Testis (tissue), 3 donors: ENCODE results near the gene SNX30. TPM values are rescaled to one million over a fixed set of nuclear protein-coding genes. Genes with fewer than 3 reads are reported as not detected.

Source experiments
- DNase-seq: peaks from one replicate; pipeline ENCODE4 v3.0.0-alpha.2; 2019
- H3K27ac ChIP-seq, 2 donors: fragments of 200-600 bp; sonication (generic); one replicate each; pipeline ENCODE4 v1.5.1; 2019
- H3K27me3 ChIP-seq: fragments of 200-600 bp; sonication (generic); one replicate; pipeline ENCODE4 v1.5.1; 2019
- H3K36me3 ChIP-seq: fragments of 200-600 bp; sonication (generic); one replicate; pipeline ENCODE4 v1.5.1; 2017; ENCODE audit warnings: low read depth; ENCODE audit errors: missing control alignments
- H3K4me1 ChIP-seq: fragments of 200-600 bp; sonication (generic); one replicate; pipeline ENCODE4 v1.5.1; 2019
- H3K4me3 ChIP-seq, 2 donors: fragments of 200-600 bp; sonication (generic); one replicate each; pipeline ENCODE4 v1.5.1; 2017 to 2019
- H3K9me3 ChIP-seq: fragments of 200-600 bp; sonication (generic); one replicate; pipeline ENCODE4 v1.5.1; 2017
- CTCF ChIP-seq, 3 experiments: fragments of 450-650 bp in 2 of 3; fragments of 200-600 bp in 1 of 3; sonication (generic) in 1 of 3; IDR thresholded peaks; one replicate each; pipeline ENCODE4 v1.5.1; 2016 to 2019; ENCODE audit warnings: antibody characterized with exemption in 3 of 3, mild to moderate bottlenecking in 2 of 3, moderate library complexity in 1 of 3
- POLR2A ChIP-seq: fragments of 450-650 bp; IDR thresholded peaks from one replicate; pipeline ENCODE4 v1.6.1; 2017; ENCODE audit warnings: antibody characterized with exemption, mild to moderate bottlenecking, moderate library complexity
- WGBS, 2 donors: methylation state at CpG; one replicate each; pipeline ENCODE4 v1.1.5; 2018; 5-methylcytosine and 5-hydroxymethylcytosine counted together
- intact Hi-C: fragments of 100-400 bp; cut with DNase I; formaldehyde crosslinking; loops from one replicate; pipeline ENCODE4 v1.15.1; 2023; ENCODE audit warnings: low total_unique reads
- polyA plus RNA-seq: library from polyadenylated mRNA; stranded (reverse); fragments of 350-450 nt; fragmentation: Illumina TruSeq; extraction: RNeasy Lipid Tissue Mini Kit (QIAGEN cat#74804); gene quantifications from one replicate; pipeline ENCODE4 v1.2.3, GENCODE V29; 2014; ENCODE audit warnings: low read depth, low replicate concordance; ENCODE audit not compliant: insufficient read depth
- total RNA-seq, 2 donors: library from RNA; depleted of rRNA; stranded (reverse); fragments of >200 nt; gene quantifications; one replicate each; pipeline ENCODE4 v1.2.3, GENCODE V29; 2016

SNX30 gene
- total and polyA plus RNA-seq, 3 donors from 2014 or later, result 26.3 to 34.2 (median 34.1) TPM

- Histone ChIP-seq H3K4me3 (no peak overlapping the region), H3K9me3 (no peaks in the 10 kb centered on the region), H3K27ac (no peak overlapping the region), H3K27me3 (no peaks in the 10 kb centered on the region), H3K4me1 (peaks cover 15% of the 10 kb centered on the region), H3K36me3 (no peaks in the 10 kb centered on the region)
- no peak for DNase-seq
- no peak for TF ChIP-seq POLR2A
- no peak for TF ChIP-seq CTCF (IDR thresholded peaks at IDR 0.05)
- WGBS, 2 donors, result 74 to 87% methylated on average over 12 to 14 of the region's 14 CpGs
- intact Hi-C loops, result no loop called here
Observed at GRCh38 chr9:112856843-112857242, 106.3 kb downstream of the SNX30 start.

GRCh38 chr9:112858005-112858404 lies 107.4 kb downstream of the SNX30 start:
- TF ChIP-seq POLR2A (no peak), CTCF (IDR thresholded peaks at IDR 0.05) (no peak)
- DNase-seq, result no peak
- no peaks in the 10 kb centered on the region for H3K36me3 ChIP-seq
- intact Hi-C loops, result no loop called here
- 90 to 93% methylated on average over 6 of the region's 6 CpGs for WGBS, 2 donors
- no peaks in the 10 kb centered on the region for H3K9me3 ChIP-seq
- peaks cover 16% of the 10 kb centered on the region for H3K4me1 ChIP-seq
- H3K27ac ChIP-seq, result no peak overlapping the region
- no peaks in the 10 kb centered on the region for H3K27me3 ChIP-seq
- H3K4me3 ChIP-seq, result no peak overlapping the region

- H3K36me3 ChIP-seq, result no peaks in the 10 kb centered on the region
- intact Hi-C loops, result no loop called here
- TF ChIP-seq CTCF (IDR thresholded peaks at IDR 0.05) (no peak), POLR2A (no peak)
- H3K4me1 ChIP-seq, result peaks cover 16% of the 10 kb centered on the region
- no peaks in the 10 kb centered on the region for H3K9me3 ChIP-seq
- H3K27me3 ChIP-seq, result no peaks in the 10 kb centered on the region
- H3K4me3 ChIP-seq, result no peak overlapping the region
- 70 to 76% methylated on average over 6 of the region's 6 CpGs for WGBS, 2 donors
- no peak for DNase-seq
- no peak overlapping the region for H3K27ac ChIP-seq
Observed at GRCh38 chr9:112858625-112859147, 108.1 kb downstream of the SNX30 start.

- Histone ChIP-seq H3K36me3 (no peaks in the 10 kb centered on the region), H3K4me1 (peaks cover 16% of the 10 kb centered on the region), H3K9me3 (no peaks in the 10 kb centered on the region), H3K27me3 (no peaks in the 10 kb centered on the region), H3K27ac (peak overlapping the region in 1 of 2 donors; percentile 28), H3K4me3 (no peak overlapping the region)
- no peak for TF ChIP-seq POLR2A
- DNase-seq, result no peak
- 63 to 75% methylated on average over 1 of the region's 1 CpG for WGBS, 2 donors
- intact Hi-C loops, result no loop called here
Observed at GRCh38 chr9:112860451-112860850, 109.9 kb downstream of the SNX30 start.

GRCh38 chr9:112861155-112861554 lies 110.6 kb downstream of the SNX30 start:
- no peak for TF ChIP-seq CTCF (IDR thresholded peaks at IDR 0.05)
- WGBS, 2 donors, result 57 to 67% methylated on average over 3 of the region's 3 CpGs
- intact Hi-C loops, result no loop called here
- H3K9me3 ChIP-seq, result no peaks in the 10 kb centered on the region
- peak overlapping the region; percentile 31 to 68 for H3K27ac ChIP-seq
- no peaks in the 10 kb centered on the region for H3K27me3 ChIP-seq
- H3K36me3 ChIP-seq, result no peaks in the 10 kb centered on the region
- no peak overlapping the region for H3K4me3 ChIP-seq
- DNase-seq, result no peak
- H3K4me1 ChIP-seq, result peaks cover 16% of the 10 kb centered on the region
